SK-MEL-5 (cell line): ENCODE measurements around the gene TRAIP. TPM values are rescaled to one million over a fixed set of nuclear protein-coding genes. Genes with fewer than 3 reads are reported as not detected.

Experiments
- DNase-seq: peaks from one replicate; pipeline ENCODE4 v3.0.0-alpha.2; 2016; ENCODE audit warnings: low read depth, low spot score
- in situ Hi-C: cut with HindIII; loops from 2 replicates; pipeline ENCODE4 v1.10.0; 2016; ENCODE audit warnings: low sequenced_read_pairs, high pct_unique_total_duplicates, low pct_unique_long_range_greater_than_20kb
- total RNA-seq: library from RNA; depleted of rRNA; stranded (reverse); fragments of >200 nt; shearing (Covaris generic); gene quantifications from 2 replicates; pipeline ENCODE4 v1.2.3, GENCODE V29; 2014

The TRAIP gene
- total RNA-seq, 1 experiment from 2014 or later = 6.1 TPM

- in situ Hi-C loops = no loop called here
- no peak for DNase-seq
Observed at GRCh38 chr3:49803465-49804140, 52.8 kb downstream of the TRAIP start.

GRCh38 chr3:49802719-49803464 lies 53.5 kb downstream of the TRAIP start, which contains the start of gene INKA1:
Gene INKA1, plus strand, starts transcription at chr3:49803261. Its CDS starts 132 bp downstream, at chr3:49803393.
- peak; percentile 83 for DNase-seq
- in situ Hi-C loops = no loop called here

DNA sequence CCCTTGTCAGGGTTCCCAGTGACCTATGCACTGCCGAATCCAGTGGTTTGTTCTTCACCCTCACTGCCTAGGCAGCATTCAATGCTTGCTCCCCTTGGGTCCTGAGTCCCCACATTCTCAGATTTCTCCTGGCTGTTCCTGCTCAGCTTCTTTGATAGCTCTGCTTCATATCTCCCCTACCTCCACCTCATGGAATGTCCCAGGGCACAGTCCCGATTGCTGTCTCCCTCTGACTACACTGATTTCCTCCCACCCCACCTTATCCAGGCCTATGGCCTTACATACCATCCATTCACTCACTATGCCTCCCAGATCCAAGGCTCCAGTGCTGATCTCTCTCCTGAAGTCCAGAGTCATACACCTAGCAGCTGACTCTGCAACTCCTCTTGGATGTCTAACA lies 55.2 kb downstream of the TRAIP start:
- in situ Hi-C loops = no loop called here
- no peak for DNase-seq

DNA sequence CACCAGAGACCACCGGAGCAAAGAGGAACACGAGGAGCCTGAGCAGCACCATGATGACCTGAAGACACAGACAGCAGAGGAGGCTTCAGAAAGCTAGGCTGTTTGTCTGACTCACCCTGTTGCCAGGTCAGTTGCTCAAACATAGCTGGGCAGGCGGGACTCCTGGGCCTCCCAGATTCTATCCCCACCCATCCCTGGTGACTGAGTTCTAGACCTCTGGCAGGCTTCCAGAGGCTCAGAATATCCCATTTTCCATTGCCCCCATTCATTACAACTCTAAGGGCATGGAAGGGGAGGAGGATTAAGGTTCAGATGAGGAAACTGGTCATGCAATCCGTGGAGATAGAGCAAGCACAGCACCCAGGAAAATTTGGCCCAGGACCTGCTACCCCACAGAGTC lies 56.6 kb downstream of the TRAIP start, which contains the start of gene CDHR4:
CDHR4 (minus strand) TSS at position 113 of the 400 bp plus-strand sequence; CDS start at position 52, 61 bp downstream.
- in situ Hi-C loops = no loop called here
- no peak for DNase-seq

GRCh38 chr3:49799105-49799504 lies 57.3 kb downstream of the TRAIP start:
- DNase-seq = no peak
- in situ Hi-C loops = no loop called here

DNA sequence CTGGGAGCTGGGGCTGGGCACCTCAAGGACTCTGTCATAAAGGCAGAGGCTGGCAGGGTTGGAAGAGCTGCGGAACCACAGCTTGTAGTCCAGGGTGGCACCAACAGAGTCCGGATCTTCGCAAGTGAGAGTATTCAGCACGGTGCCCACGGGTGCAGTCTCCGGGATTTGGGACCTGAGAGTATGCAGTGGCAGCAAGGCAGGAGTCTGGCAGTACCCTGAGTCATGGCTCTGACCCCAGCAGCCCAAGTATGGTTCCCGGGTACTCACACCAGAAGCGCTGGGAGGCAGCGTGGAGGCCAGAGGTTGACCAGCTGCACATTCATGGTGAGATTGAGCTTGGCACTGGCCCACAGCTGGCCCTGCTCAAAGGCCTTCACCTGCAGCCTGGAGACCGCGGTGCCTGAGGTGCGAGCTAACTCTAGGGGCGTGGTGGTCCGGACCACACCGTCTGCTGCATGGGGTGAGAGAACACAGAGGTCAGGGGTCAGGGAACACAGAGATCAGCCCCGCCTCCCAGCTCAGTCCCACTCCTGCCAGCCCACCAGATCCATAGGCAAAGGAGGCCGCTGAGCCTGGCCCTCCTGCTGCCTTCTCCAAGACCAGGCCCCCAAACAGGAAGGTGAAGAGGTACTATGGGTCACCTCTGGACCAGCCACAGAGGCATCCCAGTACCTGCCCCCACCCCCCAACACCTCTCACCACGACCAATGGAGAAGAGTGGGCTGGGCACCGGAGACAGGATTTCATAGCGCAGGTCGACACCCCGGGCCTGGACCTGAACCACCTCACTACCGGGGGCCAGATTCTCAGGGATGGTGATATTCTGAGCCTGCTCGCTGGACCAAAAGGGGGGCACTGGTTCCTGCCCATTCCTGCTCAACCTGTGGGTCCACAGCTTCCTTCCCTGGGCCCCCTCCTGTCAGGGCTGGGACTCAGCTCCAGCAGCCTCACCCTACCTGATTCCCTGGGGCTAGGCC lies 61.1 kb downstream of the TRAIP start:
- in situ Hi-C loops = no loop called here
- no peak for DNase-seq

- DNase-seq = no peak
- in situ Hi-C loops = no loop called here
Observed at GRCh38 chr3:49794431-49794830, 61.9 kb downstream of the TRAIP start.

- DNase-seq = no peak
- in situ Hi-C loops = no loop called here
Observed at GRCh38 chr3:49793486-49794085, 62.8 kb downstream of the TRAIP start.

DNA sequence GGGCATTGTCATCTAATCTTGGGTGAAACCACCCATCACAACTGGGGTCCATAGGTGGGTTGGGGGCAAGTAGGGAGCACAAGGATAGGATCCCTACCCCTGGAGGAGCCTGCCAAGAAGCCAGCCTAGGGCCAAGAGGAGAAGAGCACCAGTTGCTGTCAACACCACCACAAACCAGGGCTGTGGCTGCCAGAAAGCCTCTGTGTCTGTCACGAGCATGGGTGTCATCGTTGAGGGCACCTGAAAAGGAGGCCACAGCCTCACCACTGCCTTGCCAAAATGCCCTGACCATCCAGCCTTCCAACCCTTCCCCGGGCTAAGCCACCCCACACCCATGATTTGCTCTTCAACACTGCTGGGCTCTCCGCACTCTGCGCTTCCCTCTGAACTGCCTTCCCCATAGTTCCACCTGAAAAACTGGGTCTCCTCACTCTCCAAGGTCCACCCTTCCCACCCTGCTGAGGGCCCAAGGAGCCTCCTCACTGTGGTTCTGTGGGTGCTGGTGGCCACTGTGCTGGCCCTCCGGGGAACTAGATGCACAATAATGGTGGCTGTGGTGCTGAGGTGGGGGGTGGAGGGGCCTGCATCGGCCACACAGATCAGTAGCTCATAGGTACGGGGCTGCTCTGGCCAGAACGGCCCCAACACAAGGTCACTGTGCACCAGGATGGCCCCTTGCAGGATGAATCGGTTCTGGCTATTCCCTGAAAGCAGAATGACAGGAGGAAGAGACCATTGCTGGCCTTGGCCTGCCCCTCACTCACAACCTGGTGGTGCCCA lies 63.8 kb downstream of the TRAIP start:
- in situ Hi-C loops = no loop called here
- no peak for DNase-seq

- in situ Hi-C loops = no loop called here
- no peak for DNase-seq
Observed at GRCh38 chr3:49791571-49791970, 64.8 kb downstream of the TRAIP start.

- DNase-seq = no peak
- in situ Hi-C loops = no loop called here
Observed at GRCh38 chr3:49790626-49791411, 65.5 kb downstream of the TRAIP start.

DNA sequence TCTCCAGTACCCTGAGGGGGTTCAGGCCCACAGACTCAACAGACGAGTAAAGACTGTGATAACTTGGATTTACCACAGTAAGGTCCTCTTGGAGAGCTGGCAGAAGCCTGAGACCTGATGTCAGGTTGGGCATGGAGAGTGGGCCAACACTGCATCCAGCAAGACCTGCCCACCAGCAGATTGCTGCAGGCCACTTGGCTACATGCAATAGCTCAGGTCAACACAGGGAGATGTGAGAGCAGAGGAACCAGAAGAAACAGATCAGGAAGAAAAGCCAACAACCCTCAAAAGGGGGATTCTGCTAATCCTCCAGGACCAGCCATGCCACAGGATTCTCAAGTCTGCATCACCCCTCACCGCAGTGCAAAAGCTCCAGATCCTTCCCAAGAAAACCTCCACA lies 68.3 kb downstream of the TRAIP start:
- DNase-seq = no peak
- in situ Hi-C loops = no loop called here

GRCh38 chr3:49787536-49787935 lies 68.8 kb downstream of the TRAIP start:
- DNase-seq = no peak
- in situ Hi-C loops = no loop called here

DNA sequence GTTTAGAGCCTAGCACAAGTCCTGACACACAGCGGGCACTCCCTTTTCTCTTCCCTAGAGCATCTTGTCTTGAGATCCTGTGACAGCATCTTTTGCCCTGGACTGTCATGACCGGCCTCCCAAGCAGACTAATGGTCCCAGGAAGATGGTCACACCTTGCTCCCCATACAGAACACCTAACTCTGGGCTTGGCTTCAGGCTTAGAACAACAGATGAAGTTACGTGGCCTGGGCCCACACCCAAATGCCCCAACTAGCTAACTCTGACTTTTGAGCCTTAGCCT lies 69.2 kb downstream of the TRAIP start:
- in situ Hi-C loops = no loop called here
- DNase-seq = no peak

GRCh38 chr3:49786357-49787181 lies 69.8 kb downstream of the TRAIP start, which contains the start of gene IP6K1:
Gene IP6K1, minus strand, starts transcription at chr3:49786542. Its CDS starts 38,502 bp downstream, at chr3:49748040.
- in situ Hi-C loops = no loop called here
- peak; percentile 100 for DNase-seq
